Activated gamma-delta T cell (primary cell): ENCODE measurements around the gene NRXN3.

Experiments used
- DNase-seq: peaks from one replicate; lab custom pipeline; 2025; lab: John Stamatoyannopoulos, UW

The NRXN3 gene

GRCh38 chr14:79670811-79671210 lies 1500.6 kb downstream of the NRXN3 start:
- DNase-seq = no peak

GRCh38 chr14:79680087-79680486 lies 1509.9 kb downstream of the NRXN3 start:
- no peak for DNase-seq

GRCh38 chr14:79686196-79686595 lies 1516.0 kb downstream of the NRXN3 start:
- DNase-seq = no peak

- no peak for DNase-seq
Observed at GRCh38 chr14:79690960-79691359, 1520.8 kb downstream of the NRXN3 start.

GRCh38 chr14:79693935-79694334 lies 1523.8 kb downstream of the NRXN3 start:
- DNase-seq = no peak

- DNase-seq = no peak
Observed at GRCh38 chr14:79695307-79695706, 1525.1 kb downstream of the NRXN3 start.

GRCh38 chr14:79698298-79698711 lies 1528.1 kb downstream of the NRXN3 start:
- no peak for DNase-seq

- DNase-seq = no peak
Observed at GRCh38 chr14:79699206-79699605, 1529.0 kb downstream of the NRXN3 start.

- no peak for DNase-seq
Observed at GRCh38 chr14:79701371-79701770, 1531.2 kb downstream of the NRXN3 start.

- no peak for DNase-seq
Observed at GRCh38 chr14:79702197-79702596, 1532.0 kb downstream of the NRXN3 start.

- no peak for DNase-seq
Observed at GRCh38 chr14:79703209-79703608, 1533.0 kb downstream of the NRXN3 start.

- DNase-seq = no peak
Observed at GRCh38 chr14:79704041-79704807, 1534.1 kb downstream of the NRXN3 start.

GRCh38 chr14:79705126-79705894 lies 1535.1 kb downstream of the NRXN3 start:
- DNase-seq = no peak

GRCh38 chr14:79706382-79706781 lies 1536.2 kb downstream of the NRXN3 start:
- no peak for DNase-seq

GRCh38 chr14:79708426-79709388 lies 1538.5 kb downstream of the NRXN3 start:
- no peak for DNase-seq

GRCh38 chr14:79709573-79709972 lies 1539.4 kb downstream of the NRXN3 start:
- no peak for DNase-seq

GRCh38 chr14:79712302-79712950 lies 1542.3 kb downstream of the NRXN3 start:
- DNase-seq = no peak

GRCh38 chr14:79721399-79722084 lies 1551.4 kb downstream of the NRXN3 start:
- DNase-seq = no peak

GRCh38 chr14:79724934-79725717 lies 1555.0 kb downstream of the NRXN3 start:
- DNase-seq = no peak

GRCh38 chr14:79727900-79728299 lies 1557.7 kb downstream of the NRXN3 start:
- no peak for DNase-seq
